Neural cell (in vitro differentiated cells): Measurements from ENCODE around the gene SPRING1. TPM values are rescaled to one million over a fixed set of nuclear protein-coding genes. Genes with fewer than 3 reads are reported as not detected.

ENCODE experiments used
- H2AFZ ChIP-seq: fragments of 200-600, 300-800 bp; sonication (generic), shearing (Covaris generic); 2 replicates; pipeline ENCODE4 v1.6.0; 2014; ENCODE audit warnings: low read depth, mild to moderate bottlenecking, antibody characterized with exemption, low read length, moderate library complexity
- H3F3A ChIP-seq: fragments of 200-600 bp; shearing (Covaris generic); 2 replicates; pipeline ENCODE4 v1.6.1; 2016; ENCODE audit warnings: mild to moderate bottlenecking, moderate library complexity, mixed read lengths, antibody characterized with exemption, low read length; ENCODE audit not compliant: insufficient read depth, poor library complexity, severe bottlenecking
- H3K27ac ChIP-seq: fragments of 200-600, 300-800 bp; sonication (generic), shearing (Covaris generic); 2 replicates; pipeline ENCODE4 v1.5.1; 2014; ENCODE audit warnings: mild to moderate bottlenecking, low read length, moderate library complexity
- H3K27me3 ChIP-seq: fragments of 300-800, 200-600 bp; sonication (generic), shearing (Covaris generic); 2 replicates; pipeline ENCODE4 v1.6.0; 2014; ENCODE audit warnings: mild to moderate bottlenecking, low read depth, low read length, moderate library complexity; ENCODE audit not compliant: insufficient read depth
- H3K36me3 ChIP-seq: fragments of 300-800, 200-600 bp; sonication (generic), shearing (Covaris generic); 2 replicates; pipeline ENCODE4 v1.5.1; 2014; ENCODE audit warnings: mild to moderate bottlenecking, antibody characterized with exemption, low read length, moderate library complexity; ENCODE audit not compliant: insufficient read depth
- H3K4me2 ChIP-seq: fragments of 300-800, 200-600 bp; sonication (generic), shearing (Covaris generic); 2 replicates; pipeline ENCODE4 v1.6.0; 2014; ENCODE audit warnings: mild to moderate bottlenecking, low read length
- H3K4me3 ChIP-seq: fragments of 300-800, 200-600 bp; sonication (generic), shearing (Covaris generic); 2 replicates; pipeline ENCODE4 v1.5.1; 2014; ENCODE audit warnings: mild to moderate bottlenecking, low read length, moderate library complexity
- H3K79me2 ChIP-seq: fragments of 200-600 bp; shearing (Covaris generic); replicated peaks from 2 replicates; pipeline ENCODE4 v1.6.0; 2014; ENCODE audit warnings: mild to moderate bottlenecking, low read length, moderate library complexity; ENCODE audit not compliant: insufficient read depth
- H3K9ac ChIP-seq: fragments of 300-800, 200-600 bp; sonication (generic), shearing (Covaris generic); 2 replicates; pipeline ENCODE4 v1.6.1; 2016; ENCODE audit warnings: mild to moderate bottlenecking, low read length, mixed read lengths
- H3K9me2 ChIP-seq: fragments of 200-600 bp; shearing (Covaris generic); 2 replicates; pipeline ENCODE4 v1.6.1; 2016; ENCODE audit warnings: mild to moderate bottlenecking, low read length, mixed read lengths; ENCODE audit not compliant: insufficient read depth
- H3K9me3 ChIP-seq: fragments of 200-600, 300-800 bp; sonication (generic), shearing (Covaris generic); 2 replicates; pipeline ENCODE4 v1.6.1; 2016; ENCODE audit warnings: mild to moderate bottlenecking, mixed run types, low read length, moderate library complexity, mixed read lengths
- H4K20me1 ChIP-seq: fragments of 200-600 bp; shearing (Covaris generic); 2 replicates; pipeline ENCODE4 v1.6.1; 2016; ENCODE audit warnings: mild to moderate bottlenecking, mixed run types; ENCODE audit not compliant: insufficient read depth
- EP300 ChIP-seq: fragments of 450-650 bp; conservative IDR thresholded peaks from 2 replicates; pipeline ENCODE4 v1.6.1; 2014; ENCODE audit warnings: antibody characterized with exemption, mild to moderate bottlenecking, moderate library complexity; ENCODE audit not compliant: poor library complexity, severe bottlenecking
- EZH2 ChIP-seq: fragments of 200-600, 300-800 bp; shearing (Covaris generic), sonication (generic); IDR thresholded peaks from 2 replicates; pipeline ENCODE4 v1.6.1; 2014; ENCODE audit warnings: antibody characterized with exemption, low read length, borderline replicate concordance, mild to moderate bottlenecking; ENCODE audit not compliant: insufficient read depth, poor library complexity, severe bottlenecking
- MXI1 ChIP-seq: fragments of 450-650 bp; conservative IDR thresholded peaks from 2 replicates; pipeline ENCODE4 v1.6.1; 2014; ENCODE audit warnings: antibody characterized with exemption, mild to moderate bottlenecking; ENCODE audit not compliant: poor library complexity, severe bottlenecking
- POLR2AphosphoS5 ChIP-seq: IDR thresholded peaks from 2 replicates; pipeline ENCODE4 v1.6.1; 2012
- RAD21 ChIP-seq: fragments of 450-650 bp; conservative IDR thresholded peaks from 2 replicates; pipeline ENCODE4 v1.6.1; 2014; ENCODE audit warnings: antibody characterized with exemption, mild to moderate bottlenecking, moderate library complexity
- SMC3 ChIP-seq: fragments of 450-650 bp; conservative IDR thresholded peaks from 2 replicates; pipeline ENCODE4 v1.6.1; 2014; ENCODE audit warnings: antibody characterized with exemption, mild to moderate bottlenecking, moderate library complexity; ENCODE audit not compliant: poor library complexity
- TAF1 ChIP-seq: IDR thresholded peaks from 2 replicates; pipeline ENCODE4 v1.6.1; 2012; ENCODE audit warnings: low read depth
- polyA plus RNA-seq: library from polyadenylated mRNA; depleted of rRNA; stranded (reverse); fragments of >200 nt; gene quantifications from 2 replicates; pipeline ENCODE4 v1.2.3, GENCODE V29; 2014
- TF ChIP-seq, protein P1 (sequence below): fragments of 450-650 bp; IDR thresholded peaks from 2 replicates; pipeline ENCODE4 v1.5.1; 2014; ENCODE audit warnings: antibody characterized with exemption, mild to moderate bottlenecking, moderate library complexity; ENCODE audit not compliant: poor library complexity, severe bottlenecking
- TF ChIP-seq, protein P2 (sequence below): IDR thresholded peaks from 2 replicates; pipeline ENCODE4 v1.6.1; 2012; ENCODE audit warnings: borderline replicate concordance

Gene SPRING1
- polyA plus RNA-seq, 1 donor from 2014 or later = 48.1 TPM

GRCh38 chr12:116693286-116694227, 44.3 kb downstream of the SPRING1 start:
- Histone ChIP-seq H3K79me2 (no peaks in the 10 kb centered on the region), H3K4me2 (peak overlapping the region; percentile 27), H3K27ac (no peak overlapping the region), H2AFZ (no peak overlapping the region), H4K20me1 (no peaks in the 10 kb centered on the region), H3F3A (peaks cover 3% of the 10 kb centered on the region), H3K27me3 (no peaks in the 10 kb centered on the region), H3K9me3 (no peaks in the 10 kb centered on the region), H3K4me3 (peak overlapping the region; percentile 49), H3K9ac (peak overlapping the region; percentile 15), H3K9me2 (no peaks in the 10 kb centered on the region), H3K36me3 (no peaks in the 10 kb centered on the region)
- TF ChIP-seq EP300 (no peak), RAD21 (no peak), MXI1 (no peak), TAF1 (no peak), SMC3 (peak; percentile 20), POLR2AphosphoS5 (no peak), EZH2 (no peak)
- TF ChIP-seq, protein P1, sequence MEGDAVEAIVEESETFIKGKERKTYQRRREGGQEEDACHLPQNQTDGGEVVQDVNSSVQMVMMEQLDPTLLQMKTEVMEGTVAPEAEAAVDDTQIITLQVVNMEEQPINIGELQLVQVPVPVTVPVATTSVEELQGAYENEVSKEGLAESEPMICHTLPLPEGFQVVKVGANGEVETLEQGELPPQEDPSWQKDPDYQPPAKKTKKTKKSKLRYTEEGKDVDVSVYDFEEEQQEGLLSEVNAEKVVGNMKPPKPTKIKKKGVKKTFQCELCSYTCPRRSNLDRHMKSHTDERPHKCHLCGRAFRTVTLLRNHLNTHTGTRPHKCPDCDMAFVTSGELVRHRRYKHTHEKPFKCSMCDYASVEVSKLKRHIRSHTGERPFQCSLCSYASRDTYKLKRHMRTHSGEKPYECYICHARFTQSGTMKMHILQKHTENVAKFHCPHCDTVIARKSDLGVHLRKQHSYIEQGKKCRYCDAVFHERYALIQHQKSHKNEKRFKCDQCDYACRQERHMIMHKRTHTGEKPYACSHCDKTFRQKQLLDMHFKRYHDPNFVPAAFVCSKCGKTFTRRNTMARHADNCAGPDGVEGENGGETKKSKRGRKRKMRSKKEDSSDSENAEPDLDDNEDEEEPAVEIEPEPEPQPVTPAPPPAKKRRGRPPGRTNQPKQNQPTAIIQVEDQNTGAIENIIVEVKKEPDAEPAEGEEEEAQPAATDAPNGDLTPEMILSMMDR = peak; percentile 29
- TF ChIP-seq, protein P2, sequence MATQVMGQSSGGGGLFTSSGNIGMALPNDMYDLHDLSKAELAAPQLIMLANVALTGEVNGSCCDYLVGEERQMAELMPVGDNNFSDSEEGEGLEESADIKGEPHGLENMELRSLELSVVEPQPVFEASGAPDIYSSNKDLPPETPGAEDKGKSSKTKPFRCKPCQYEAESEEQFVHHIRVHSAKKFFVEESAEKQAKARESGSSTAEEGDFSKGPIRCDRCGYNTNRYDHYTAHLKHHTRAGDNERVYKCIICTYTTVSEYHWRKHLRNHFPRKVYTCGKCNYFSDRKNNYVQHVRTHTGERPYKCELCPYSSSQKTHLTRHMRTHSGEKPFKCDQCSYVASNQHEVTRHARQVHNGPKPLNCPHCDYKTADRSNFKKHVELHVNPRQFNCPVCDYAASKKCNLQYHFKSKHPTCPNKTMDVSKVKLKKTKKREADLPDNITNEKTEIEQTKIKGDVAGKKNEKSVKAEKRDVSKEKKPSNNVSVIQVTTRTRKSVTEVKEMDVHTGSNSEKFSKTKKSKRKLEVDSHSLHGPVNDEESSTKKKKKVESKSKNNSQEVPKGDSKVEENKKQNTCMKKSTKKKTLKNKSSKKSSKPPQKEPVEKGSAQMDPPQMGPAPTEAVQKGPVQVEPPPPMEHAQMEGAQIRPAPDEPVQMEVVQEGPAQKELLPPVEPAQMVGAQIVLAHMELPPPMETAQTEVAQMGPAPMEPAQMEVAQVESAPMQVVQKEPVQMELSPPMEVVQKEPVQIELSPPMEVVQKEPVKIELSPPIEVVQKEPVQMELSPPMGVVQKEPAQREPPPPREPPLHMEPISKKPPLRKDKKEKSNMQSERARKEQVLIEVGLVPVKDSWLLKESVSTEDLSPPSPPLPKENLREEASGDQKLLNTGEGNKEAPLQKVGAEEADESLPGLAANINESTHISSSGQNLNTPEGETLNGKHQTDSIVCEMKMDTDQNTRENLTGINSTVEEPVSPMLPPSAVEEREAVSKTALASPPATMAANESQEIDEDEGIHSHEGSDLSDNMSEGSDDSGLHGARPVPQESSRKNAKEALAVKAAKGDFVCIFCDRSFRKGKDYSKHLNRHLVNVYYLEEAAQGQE = no peak

- Histone ChIP-seq H4K20me1 (no peaks in the 10 kb centered on the region), H3K36me3 (no peaks in the 10 kb centered on the region), H3K27ac (no peak overlapping the region), H3K4me3 (no peak overlapping the region), H2AFZ (no peak overlapping the region), H3K79me2 (no peaks in the 10 kb centered on the region), H3K27me3 (no peaks in the 10 kb centered on the region), H3K4me2 (no peak overlapping the region), H3K9ac (no peak overlapping the region), H3K9me2 (no peaks in the 10 kb centered on the region), H3K9me3 (no peaks in the 10 kb centered on the region), H3F3A (no peaks in the 10 kb centered on the region)
- TF ChIP-seq TAF1 (no peak), EZH2 (no peak), EP300 (no peak), MXI1 (no peak), POLR2AphosphoS5 (no peak), RAD21 (no peak)
- TF ChIP-seq, protein P1 = no peak
- TF ChIP-seq, protein P2 = no peak
These were observed 45.3 kb downstream of the SPRING1 start for GRCh38 chr12:116692605-116693004.
